Measurements from ENCODE around the gene PDCD11.
"Not testable (repeated sequence)": the region's sequence is repeated elsewhere in the genome, so short reads cannot be mapped to it uniquely, and the experiment has no call there.

PDCD11 gene

GRCh38 chr10:103396067-103396788, at the start of gene PDCD11, which contains the start of gene ATP5MK:
Gene PDCD11, plus strand, starts transcription at chr10:103396626. Its CDS starts 1,801 bp downstream, at chr10:103398427.
Gene ATP5MK, minus strand, starts transcription at chr10:103396475. Its CDS starts 4,018 bp downstream, at chr10:103392457.
- peak; percentile 99 for DNase-seq (ENCODE audit: low spot score)

- DNase-seq (ENCODE audit: low spot score) = no peak
Observed at GRCh38 chr10:103350175-103350516, 46.3 kb upstream of the PDCD11 start.

GRCh38 chr10:103350517-103351260, 45.7 kb upstream of the PDCD11 start, which contains the start of gene PCGF6:
Gene PCGF6, minus strand, starts transcription at chr10:103351140. Its CDS starts 74 bp downstream, at chr10:103351066.
- DNase-seq (ENCODE audit: low spot score) = peak; percentile 100

GRCh38 chr10:103353281-103353680, 43.1 kb upstream of the PDCD11 start:
- no peak for DNase-seq (ENCODE audit: low spot score)

GRCh38 chr10:103354567-103354966, 41.9 kb upstream of the PDCD11 start:
- DNase-seq (ENCODE audit: low spot score) = not testable (repeated sequence)

GRCh38 chr10:103355906-103356599, 40.4 kb upstream of the PDCD11 start:
- DNase-seq (ENCODE audit: low spot score) = no peak

GRCh38 chr10:103359493-103359892, 36.9 kb upstream of the PDCD11 start:
- not testable (repeated sequence) for DNase-seq (ENCODE audit: low spot score)

- DNase-seq (ENCODE audit: low spot score) = not testable (repeated sequence)
Observed at GRCh38 chr10:103360791-103361190, 35.6 kb upstream of the PDCD11 start.

- DNase-seq (ENCODE audit: low spot score) = no peak
Observed at GRCh38 chr10:103367379-103367781, 29.0 kb upstream of the PDCD11 start.

- peak; percentile 92 for DNase-seq (ENCODE audit: low spot score)
Observed at GRCh38 chr10:103367782-103368518, 28.5 kb upstream of the PDCD11 start, which contains the start of gene TAF5. Gene TAF5, plus strand, starts transcription at chr10:103367976. Its CDS starts 14 bp downstream, at chr10:103367990.

GRCh38 chr10:103373544-103373943, 22.9 kb upstream of the PDCD11 start:
- DNase-seq (ENCODE audit: low spot score) = no peak

GRCh38 chr10:103374263-103374662, 22.2 kb upstream of the PDCD11 start:
- no peak for DNase-seq (ENCODE audit: low spot score)

GRCh38 chr10:103382769-103383168, 13.7 kb upstream of the PDCD11 start:
- no peak for DNase-seq (ENCODE audit: low spot score)

- DNase-seq (ENCODE audit: low spot score) = no peak
Observed at GRCh38 chr10:103394180-103394579, 2.2 kb upstream of the PDCD11 start.

GRCh38 chr10:103395754-103396066, 716 bp upstream of the PDCD11 start:
- DNase-seq (ENCODE audit: low spot score) = peak; percentile 22

- DNase-seq (ENCODE audit: low spot score) = no peak
Observed at GRCh38 chr10:103396789-103397087, 312 bp downstream of the PDCD11 start.

- no peak for DNase-seq (ENCODE audit: low spot score)
Observed at GRCh38 chr10:103397191-103397825, 882 bp downstream of the PDCD11 start.

- no peak for DNase-seq (ENCODE audit: low spot score)
Observed at GRCh38 chr10:103413564-103413963, 17.1 kb downstream of the PDCD11 start.

GRCh38 chr10:103415581-103415980, 19.2 kb downstream of the PDCD11 start:
- DNase-seq (ENCODE audit: low spot score) = no peak

GRCh38 chr10:103416436-103417147, 20.2 kb downstream of the PDCD11 start:
- peak; percentile 51 for DNase-seq (ENCODE audit: low spot score)

- DNase-seq (ENCODE audit: low spot score) = not testable (repeated sequence)
Observed at GRCh38 chr10:103417148-103417469, 20.7 kb downstream of the PDCD11 start.
